ENCODE results near the gene DMD.

- no peak for TF ChIP-seq POLR2A (IDR thresholded peaks at IDR 0.05; ENCODE audit: low read depth, low read length)
- TF ChIP-seq POLR2AphosphoS5 (IDR thresholded peaks at IDR 0.05; ENCODE audit: low read depth, low read length) = no peak
- TF ChIP-seq TAF1 (IDR thresholded peaks at IDR 0.05; ENCODE audit: borderline replicate concordance, low read depth, low read length) = no peak
Measured at GRCh38 chrX:31471229-31471628, 1740.1 kb downstream of the DMD start.
